GM13976 (cell line): ENCODE measurements around the gene VPS18.

Experiments used
- DNase-seq: peaks from one replicate; pipeline ENCODE4 v3.0.0; 2012; ENCODE audit warnings: low spot score
- CTCF ChIP-seq: IDR thresholded peaks from 2 replicates; pipeline ENCODE4 v1.5.1; 2012; ENCODE audit warnings: borderline replicate concordance, mild to moderate bottlenecking; ENCODE audit not compliant: insufficient read depth; ENCODE audit errors: extremely low read depth, missing control alignments, control extremely low read depth
- in situ Hi-C: fragments of 300-500 bp; cut with MboI; formaldehyde crosslinking; loops from one replicate; pipeline ENCODE4 v1.12.0; 2022; ENCODE audit warnings: low sequenced_read_pairs, mixed read lengths, inconsistent platforms; ENCODE audit not compliant: unreplicated experiment

Gene VPS18

GRCh38 chr15:40906991-40907802, 12.9 kb downstream of the VPS18 start:
- in situ Hi-C loops, result loop anchor here (25.0 kb wide), 1 partner anchor 105 kb away; no protein-coding TSS in a partner anchor
- no peak for DNase-seq
- TF ChIP-seq CTCF, result no peak

- DNase-seq, result no peak
- in situ Hi-C loops, result loop anchor here (25.0 kb wide), 1 partner anchor 104 kb away; no protein-coding TSS in a partner anchor
- TF ChIP-seq CTCF, result no peak
These were observed 13.8 kb downstream of the VPS18 start for GRCh38 chr15:40908095-40908494.

GRCh38 chr15:40909662-40910630, 15.7 kb downstream of the VPS18 start:
- in situ Hi-C loops, result loop anchor here (25.0 kb wide), 1 partner anchor 102 kb away; no protein-coding TSS in a partner anchor
- no peak for TF ChIP-seq CTCF
- DNase-seq, result no peak

- DNase-seq, result no peak
- TF ChIP-seq CTCF, result no peak
- in situ Hi-C loops, result loop anchor here (25.0 kb wide), 1 partner anchor 101 kb away; no protein-coding TSS in a partner anchor
These were observed 16.9 kb downstream of the VPS18 start for GRCh38 chr15:40911141-40911540.

GRCh38 chr15:40911693-40912092, 17.4 kb downstream of the VPS18 start:
- in situ Hi-C loops, result loop anchor here (25.0 kb wide), 1 partner anchor 101 kb away; no protein-coding TSS in a partner anchor
- TF ChIP-seq CTCF, result no peak

GRCh38 chr15:40912478-40912877, 18.2 kb downstream of the VPS18 start:
- no peak for TF ChIP-seq CTCF
- DNase-seq, result no peak
- in situ Hi-C loops, result loop anchor here (25.0 kb wide), 1 partner anchor 100 kb away; no protein-coding TSS in a partner anchor

More at GRCh38 chr15:40911693-40912092, 17.4 kb downstream of the VPS18 start:
- DNase-seq, result no peak
